ENCODE data around the gene CENPP. TPM values are rescaled to one million over a fixed set of nuclear protein-coding genes. Genes with fewer than 3 reads are reported as not detected.

The CENPP gene
- total RNA-seq, 1 donor from 2014 or later: 1.9 TPM

DNA sequence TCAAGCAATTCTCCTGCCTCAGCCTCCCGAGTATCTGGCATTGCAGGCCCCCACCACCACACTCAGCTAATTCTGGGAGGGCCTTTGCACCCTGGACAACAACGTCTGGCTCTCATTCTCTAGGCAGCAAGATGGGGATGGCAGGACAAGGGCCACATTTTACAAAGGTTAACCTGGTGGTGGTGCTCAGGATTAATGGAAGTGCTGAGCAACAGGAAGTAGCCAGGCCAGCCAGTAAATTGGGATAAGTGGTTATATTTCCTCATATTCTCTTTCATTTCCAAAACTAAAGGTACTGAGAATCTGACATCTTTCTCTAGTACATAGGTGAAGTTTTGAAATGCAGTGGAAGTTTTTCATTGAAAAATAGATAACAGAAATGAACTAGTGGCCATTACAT is 181.3 kb downstream of the CENPP start:
- H3K4me2 ChIP-seq (ENCODE audit: low read length): no peak overlapping the region
- no peaks in the 10 kb centered on the region for H4K20me1 ChIP-seq (ENCODE audit: insufficient read depth, low read length)
- Mint-ChIP-seq H3K4me1 (ENCODE audit: low read depth, unreplicated experiment) (peaks cover 26% of the 10 kb centered on the region), H3K27me3 (ENCODE audit: low read depth, unreplicated experiment) (no peaks in the 10 kb centered on the region), H3K36me3 (ENCODE audit: low read depth, unreplicated experiment) (no peaks in the 10 kb centered on the region), H3K9me3 (ENCODE audit: unreplicated experiment) (no peaks in the 10 kb centered on the region), H3K27ac (ENCODE audit: unreplicated experiment) (peak overlapping the region; percentile 59), H3K4me3 (ENCODE audit: unreplicated experiment) (no peak overlapping the region)
- H3K4me3 ChIP-seq (ENCODE audit: insufficient read depth, low read depth, low read length): no peak overlapping the region
- peaks cover 29% of the 10 kb centered on the region for H3K4me1 ChIP-seq (ENCODE audit: insufficient read depth, low read length)
- H3K27me3 ChIP-seq (ENCODE audit: insufficient read depth, low read length): no peaks in the 10 kb centered on the region
- FAIRE-seq (no peak), DNase-seq (ENCODE audit: low read depth) (no peak)
- H3K9ac ChIP-seq (ENCODE audit: low read length): no peak overlapping the region
- no peak overlapping the region for H2AFZ ChIP-seq (ENCODE audit: low read depth, low read length)
- H3K79me2 ChIP-seq (ENCODE audit: insufficient read depth, low read length): no peaks in the 10 kb centered on the region
- H3K9me3 ChIP-seq (ENCODE audit: insufficient read depth, low read depth, low read length): no peaks in the 10 kb centered on the region
- H3K27ac ChIP-seq (ENCODE audit: low read depth, low read length): peak overlapping the region; percentile 84
- no peaks in the 10 kb centered on the region for H3K36me3 ChIP-seq (ENCODE audit: insufficient read depth, low read length)
- TF ChIP-seq, protein P1, sequence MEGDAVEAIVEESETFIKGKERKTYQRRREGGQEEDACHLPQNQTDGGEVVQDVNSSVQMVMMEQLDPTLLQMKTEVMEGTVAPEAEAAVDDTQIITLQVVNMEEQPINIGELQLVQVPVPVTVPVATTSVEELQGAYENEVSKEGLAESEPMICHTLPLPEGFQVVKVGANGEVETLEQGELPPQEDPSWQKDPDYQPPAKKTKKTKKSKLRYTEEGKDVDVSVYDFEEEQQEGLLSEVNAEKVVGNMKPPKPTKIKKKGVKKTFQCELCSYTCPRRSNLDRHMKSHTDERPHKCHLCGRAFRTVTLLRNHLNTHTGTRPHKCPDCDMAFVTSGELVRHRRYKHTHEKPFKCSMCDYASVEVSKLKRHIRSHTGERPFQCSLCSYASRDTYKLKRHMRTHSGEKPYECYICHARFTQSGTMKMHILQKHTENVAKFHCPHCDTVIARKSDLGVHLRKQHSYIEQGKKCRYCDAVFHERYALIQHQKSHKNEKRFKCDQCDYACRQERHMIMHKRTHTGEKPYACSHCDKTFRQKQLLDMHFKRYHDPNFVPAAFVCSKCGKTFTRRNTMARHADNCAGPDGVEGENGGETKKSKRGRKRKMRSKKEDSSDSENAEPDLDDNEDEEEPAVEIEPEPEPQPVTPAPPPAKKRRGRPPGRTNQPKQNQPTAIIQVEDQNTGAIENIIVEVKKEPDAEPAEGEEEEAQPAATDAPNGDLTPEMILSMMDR (IDR thresholded peaks at IDR 0.05; ENCODE audit: insufficient read depth, low read depth, low read length): no peak
- no peak for TF ChIP-seq EZH2 (IDR thresholded peaks at IDR 0.05; ENCODE audit: insufficient read depth, low read length)

DNA sequence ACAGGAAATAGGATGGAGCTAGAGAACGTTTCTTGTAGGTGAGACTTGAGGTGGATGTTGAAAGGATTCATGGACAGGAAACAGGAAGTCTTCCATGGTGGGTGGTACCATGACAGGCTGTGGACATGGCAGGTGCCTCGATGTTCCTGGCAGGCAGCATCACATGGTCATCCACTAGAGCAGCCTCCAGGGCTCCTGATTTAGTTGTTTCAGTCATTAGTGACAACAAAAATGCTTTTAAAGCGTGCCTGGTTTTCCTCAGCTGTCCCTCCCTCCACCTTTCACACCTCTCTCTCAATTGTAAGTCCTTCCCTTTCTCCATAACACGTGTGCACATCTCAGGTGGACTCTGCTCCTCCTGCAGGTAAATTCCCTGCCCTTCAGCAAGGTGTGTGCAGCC is 181.7 kb downstream of the CENPP start:
- Histone ChIP-seq H4K20me1 (ENCODE audit: insufficient read depth, low read length) (no peaks in the 10 kb centered on the region), H3K9ac (ENCODE audit: low read length) (no peak overlapping the region), H3K9me3 (ENCODE audit: insufficient read depth, low read depth, low read length) (no peaks in the 10 kb centered on the region), H3K36me3 (ENCODE audit: insufficient read depth, low read length) (no peaks in the 10 kb centered on the region), H3K79me2 (ENCODE audit: insufficient read depth, low read length) (no peaks in the 10 kb centered on the region), H3K4me1 (ENCODE audit: insufficient read depth, low read length) (peaks cover 31% of the 10 kb centered on the region), H3K4me2 (ENCODE audit: low read length) (no peak overlapping the region), H3K4me3 (ENCODE audit: insufficient read depth, low read depth, low read length) (no peak overlapping the region), H3K27me3 (ENCODE audit: insufficient read depth, low read length) (no peaks in the 10 kb centered on the region), H2AFZ (ENCODE audit: low read depth, low read length) (peak overlapping the region; percentile 1), H3K27ac (ENCODE audit: low read depth, low read length) (no peak overlapping the region)
- no peak for FAIRE-seq
- no peaks in the 10 kb centered on the region for H3K27me3 Mint-ChIP-seq (ENCODE audit: low read depth, unreplicated experiment)
- H3K27ac Mint-ChIP-seq (ENCODE audit: unreplicated experiment): no peak overlapping the region
- H3K4me1 Mint-ChIP-seq (ENCODE audit: low read depth, unreplicated experiment): peaks cover 29% of the 10 kb centered on the region
- no peaks in the 10 kb centered on the region for H3K36me3 Mint-ChIP-seq (ENCODE audit: low read depth, unreplicated experiment)
- H3K4me3 Mint-ChIP-seq (ENCODE audit: unreplicated experiment): no peak overlapping the region
- no peak for DNase-seq (ENCODE audit: low read depth)
- no peaks in the 10 kb centered on the region for H3K9me3 Mint-ChIP-seq (ENCODE audit: unreplicated experiment)
- TF ChIP-seq, protein P1 (IDR thresholded peaks at IDR 0.05; ENCODE audit: insufficient read depth, low read depth, low read length): no peak
- no peak for TF ChIP-seq EZH2 (IDR thresholded peaks at IDR 0.05; ENCODE audit: insufficient read depth, low read length)

DNA sequence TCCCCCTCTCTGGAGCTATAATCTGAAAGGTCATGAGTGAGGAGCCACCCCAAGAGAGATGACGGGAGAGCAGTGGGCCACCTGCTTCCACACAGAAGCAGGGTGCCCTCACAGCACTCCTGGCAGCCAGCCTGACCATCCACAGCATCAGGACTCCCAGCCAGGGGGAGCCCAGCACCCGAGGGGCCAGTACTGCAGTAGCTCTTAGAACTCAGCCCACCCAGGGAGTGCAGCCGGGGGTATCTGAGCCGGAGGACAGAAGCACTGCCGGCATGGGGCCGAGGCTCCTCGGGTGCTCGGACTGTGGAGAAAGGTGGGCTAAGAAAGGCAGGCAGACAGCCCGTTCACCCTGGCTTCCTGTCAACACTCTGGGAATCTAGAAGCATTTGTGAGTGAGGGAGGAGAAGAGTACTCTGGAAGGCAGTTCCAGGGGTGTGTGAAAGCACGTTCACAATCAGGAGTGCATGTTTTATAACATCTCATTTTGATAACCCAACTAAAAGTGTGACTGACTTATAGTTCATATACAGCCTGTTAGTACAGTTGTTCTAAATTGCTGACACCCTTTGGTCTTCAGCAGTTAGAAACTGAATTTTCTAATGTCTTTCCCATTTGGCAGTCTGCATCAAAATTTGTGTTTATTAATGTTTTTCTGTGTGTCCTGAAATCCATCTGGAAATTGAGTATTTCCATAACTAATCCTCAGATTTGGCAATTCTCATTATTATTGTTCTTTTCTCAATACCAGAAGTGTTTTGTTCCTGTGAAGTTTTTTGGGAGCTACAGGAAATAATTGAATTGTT is 182.5 kb downstream of the CENPP start:
- FAIRE-seq (no peak), DNase-seq (ENCODE audit: low read depth) (no peak)
- Mint-ChIP-seq H3K4me3 (ENCODE audit: unreplicated experiment) (no peak overlapping the region), H3K4me1 (ENCODE audit: low read depth, unreplicated experiment) (peaks cover 32% of the 10 kb centered on the region), H3K27me3 (ENCODE audit: low read depth, unreplicated experiment) (no peaks in the 10 kb centered on the region), H3K36me3 (ENCODE audit: low read depth, unreplicated experiment) (no peaks in the 10 kb centered on the region), H3K27ac (ENCODE audit: unreplicated experiment) (no peak overlapping the region), H3K9me3 (ENCODE audit: unreplicated experiment) (no peaks in the 10 kb centered on the region)
- H3K9ac ChIP-seq (ENCODE audit: low read length): no peak overlapping the region
- no peak for TF ChIP-seq EZH2 (IDR thresholded peaks at IDR 0.05; ENCODE audit: insufficient read depth, low read length)
- TF ChIP-seq, protein P1 (IDR thresholded peaks at IDR 0.05; ENCODE audit: insufficient read depth, low read depth, low read length): no peak
- no peaks in the 10 kb centered on the region for H3K36me3 ChIP-seq (ENCODE audit: insufficient read depth, low read length)
- peak overlapping the region; percentile 6 for H3K4me2 ChIP-seq (ENCODE audit: low read length)
- H3K4me1 ChIP-seq (ENCODE audit: insufficient read depth, low read length): peaks cover 36% of the 10 kb centered on the region
- H4K20me1 ChIP-seq (ENCODE audit: insufficient read depth, low read length): no peaks in the 10 kb centered on the region
- no peaks in the 10 kb centered on the region for H3K9me3 ChIP-seq (ENCODE audit: insufficient read depth, low read depth, low read length)
- peak overlapping the region; percentile 1 for H2AFZ ChIP-seq (ENCODE audit: low read depth, low read length)
- no peak overlapping the region for H3K4me3 ChIP-seq (ENCODE audit: insufficient read depth, low read depth, low read length)
- H3K27ac ChIP-seq (ENCODE audit: low read depth, low read length): no peak overlapping the region
- H3K27me3 ChIP-seq (ENCODE audit: insufficient read depth, low read length): no peaks in the 10 kb centered on the region
- H3K79me2 ChIP-seq (ENCODE audit: insufficient read depth, low read length): no peaks in the 10 kb centered on the region

All from astrocyte (in vitro differentiated cells and primary cell).